Occipital lobe (tissue), 2 donors: ENCODE results near the gene EPSTI1. TPM values are rescaled to one million over a fixed set of nuclear protein-coding genes. Genes with fewer than 3 reads are reported as not detected.
"Not testable (repeated sequence)": the region's sequence is repeated elsewhere in the genome, so short reads cannot be mapped to it uniquely, and the experiment has no call there.

Experiments
- DNase-seq: peaks from one replicate; lab custom pipeline; 2025; lab: John Stamatoyannopoulos, UW
- total RNA-seq: library from RNA; depleted of rRNA; stranded (reverse); fragments of >200 nt; gene quantifications from one replicate; pipeline ENCODE4 v1.2.3, GENCODE V29; 2014

The EPSTI1 gene
- total RNA-seq, 1 donor from 2014 or later, result 3.4 TPM

GRCh38 chr13:42894765-42895243 lies 97.2 kb downstream of the EPSTI1 start:
- DNase-seq, result no peak

GRCh38 chr13:42893214-42893671 lies 98.8 kb downstream of the EPSTI1 start:
- DNase-seq, result no peak

DNA sequence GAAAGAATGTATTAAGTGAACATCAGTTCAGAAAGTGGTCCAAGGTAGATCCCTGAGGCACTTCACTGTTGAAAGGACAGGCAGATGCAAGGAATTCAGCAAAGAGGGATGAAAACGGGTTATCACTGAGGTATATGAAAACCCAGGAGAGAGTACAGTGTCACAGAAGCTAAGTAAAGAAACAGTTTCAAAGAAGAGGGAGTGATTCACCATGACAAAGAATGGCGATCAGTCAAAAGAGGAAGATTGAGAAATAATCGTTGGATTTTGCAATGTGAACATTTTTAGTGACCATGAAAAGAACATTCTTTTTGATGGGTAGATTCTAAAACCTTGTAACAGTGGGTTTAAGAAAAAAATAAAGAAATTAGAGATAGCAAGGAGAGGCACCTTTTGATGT lies 99.3 kb downstream of the EPSTI1 start:
- no peak for DNase-seq

DNA sequence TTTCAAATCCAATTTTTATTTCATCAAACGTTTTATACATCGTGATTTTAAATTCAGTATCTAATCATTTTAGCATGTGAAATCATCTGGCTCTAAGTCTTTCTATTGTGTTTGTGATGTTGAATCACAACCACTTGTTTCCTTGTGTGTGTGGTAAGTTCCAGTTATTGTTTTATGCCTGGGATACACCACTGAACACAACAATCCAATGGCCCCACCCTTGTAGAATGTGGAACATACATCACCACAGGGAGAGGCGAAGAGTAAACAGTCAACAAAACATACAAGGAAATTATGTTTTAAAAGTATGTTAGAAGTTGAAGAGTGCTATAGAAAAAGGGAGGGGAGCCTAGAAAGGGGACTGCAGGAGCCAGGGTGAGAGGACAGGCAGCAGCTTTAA lies 100.5 kb downstream of the EPSTI1 start:
- no peak for DNase-seq

DNA sequence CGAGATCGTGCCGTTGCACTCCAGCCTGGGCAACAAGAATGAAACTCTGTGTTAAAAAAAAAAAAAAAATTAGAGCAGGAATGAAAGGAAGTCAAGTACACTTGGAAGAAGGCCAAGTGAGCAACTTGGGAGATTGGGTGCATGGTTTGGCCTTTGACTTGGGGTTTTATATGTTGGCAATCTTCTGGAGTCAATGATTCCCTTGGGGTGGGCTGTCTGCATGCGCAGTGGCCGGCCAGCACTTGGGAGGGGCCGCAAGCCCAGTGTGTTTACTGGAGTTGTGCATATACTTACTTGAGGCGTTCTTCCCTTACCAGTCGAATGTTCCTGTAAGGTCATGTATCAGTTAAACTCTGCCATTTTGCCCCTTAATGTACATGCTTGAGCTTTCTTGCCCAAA lies 106.7 kb downstream of the EPSTI1 start:
- DNase-seq, result no peak

- no peak for DNase-seq
Observed at GRCh38 chr13:42883771-42884467, 108.1 kb downstream of the EPSTI1 start.

GRCh38 chr13:42883142-42883541 lies 108.9 kb downstream of the EPSTI1 start:
- no peak for DNase-seq

GRCh38 chr13:42880056-42880605 lies 111.9 kb downstream of the EPSTI1 start:
- DNase-seq, result no peak

DNA sequence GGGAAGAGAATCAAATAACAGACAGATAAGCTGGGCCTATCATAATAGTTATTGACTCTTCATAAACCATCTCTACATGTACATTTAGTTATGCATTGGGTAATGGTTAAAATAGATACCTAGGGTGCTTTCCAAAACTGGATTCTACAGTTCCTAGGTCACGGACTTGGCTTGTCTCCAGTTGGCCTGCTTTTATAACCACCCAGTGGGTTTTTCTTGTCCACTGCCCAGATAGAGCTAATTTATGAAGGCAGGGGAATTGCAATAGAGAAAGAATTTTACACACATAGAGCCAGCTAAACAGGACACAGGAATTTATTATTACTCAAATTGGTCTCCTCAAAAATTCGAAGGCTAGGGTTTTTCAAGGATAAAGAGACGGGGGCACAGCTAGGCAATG lies 113.3 kb downstream of the EPSTI1 start:
- DNase-seq, result no peak

GRCh38 chr13:42876887-42877545 lies 115.0 kb downstream of the EPSTI1 start:
- no peak for DNase-seq

- no peak for DNase-seq
Observed at GRCh38 chr13:42876270-42876714, 115.7 kb downstream of the EPSTI1 start.

DNA sequence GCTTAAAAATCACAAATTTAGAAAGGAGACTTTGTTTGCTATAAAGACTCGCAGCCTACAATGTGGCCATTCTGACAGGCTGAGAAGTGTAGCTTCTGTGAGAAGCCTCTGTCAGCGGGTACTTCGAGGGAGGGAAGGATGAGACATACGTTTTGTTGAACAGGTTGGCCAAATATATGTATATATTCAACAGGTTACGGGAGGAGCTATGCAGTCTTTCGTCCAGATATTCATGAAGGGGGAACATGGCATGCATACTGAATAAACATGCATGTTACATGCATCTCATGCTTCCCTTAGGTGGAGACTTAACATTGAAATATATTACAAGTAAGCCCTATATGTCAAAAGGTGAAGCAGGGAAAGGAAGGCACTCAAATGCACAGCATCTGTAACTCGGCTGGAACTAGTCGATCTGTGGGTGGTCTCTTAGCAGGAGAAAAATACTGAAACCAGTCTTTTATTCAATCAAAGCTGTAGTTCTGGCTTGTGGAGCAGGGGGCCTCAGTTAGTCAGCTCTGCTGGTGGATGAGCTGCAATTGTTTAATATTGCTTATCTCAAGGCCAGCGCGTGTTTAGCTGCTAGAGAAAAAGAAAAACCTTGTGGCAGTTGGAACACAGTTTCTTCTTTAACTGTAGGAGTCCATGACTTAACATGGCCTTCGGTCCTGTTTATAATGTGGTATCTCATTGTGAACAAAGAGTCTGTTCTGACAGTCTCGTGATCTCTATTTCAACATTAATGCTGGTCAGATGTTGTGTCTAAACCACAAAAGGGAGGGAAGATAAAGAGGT lies 116.4 kb downstream of the EPSTI1 start:
- no peak for DNase-seq

DNA sequence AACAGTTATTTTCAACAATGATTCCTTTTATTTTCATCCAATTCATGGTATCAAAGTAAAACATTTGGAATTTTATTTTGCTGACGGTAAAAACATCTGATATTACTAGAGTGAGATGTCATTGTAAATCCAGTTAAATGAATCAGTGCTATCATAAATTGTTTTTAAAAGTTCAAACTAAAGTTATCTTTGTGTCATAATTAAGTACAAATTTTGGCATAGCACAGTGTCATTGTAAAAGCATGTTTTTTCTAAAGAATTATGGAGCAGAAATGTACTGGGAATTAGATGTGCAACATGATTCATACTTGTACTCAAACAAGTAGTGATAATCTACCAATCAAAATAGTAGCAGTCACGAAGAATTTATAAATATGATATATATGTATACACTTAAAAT lies 117.8 kb downstream of the EPSTI1 start:
- no peak for DNase-seq

DNA sequence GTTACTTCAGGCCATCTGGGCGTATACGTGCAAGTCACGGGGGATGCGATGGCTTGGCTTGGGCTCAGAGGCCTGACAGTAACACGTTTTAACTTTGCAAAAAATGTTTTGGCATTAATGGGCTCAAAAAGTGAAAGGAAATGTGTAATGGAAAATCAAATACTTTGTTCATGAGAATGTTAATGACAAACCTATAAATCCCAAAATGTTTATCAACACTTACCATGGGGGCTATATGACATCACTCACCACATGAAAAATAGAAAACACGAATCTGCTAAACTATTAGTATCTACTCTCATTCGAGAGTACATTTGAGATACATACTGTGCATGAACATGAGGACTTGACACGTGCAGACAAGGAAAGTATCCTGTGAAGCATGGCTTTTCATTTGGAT lies 119.0 kb downstream of the EPSTI1 start:
- no peak for DNase-seq

DNA sequence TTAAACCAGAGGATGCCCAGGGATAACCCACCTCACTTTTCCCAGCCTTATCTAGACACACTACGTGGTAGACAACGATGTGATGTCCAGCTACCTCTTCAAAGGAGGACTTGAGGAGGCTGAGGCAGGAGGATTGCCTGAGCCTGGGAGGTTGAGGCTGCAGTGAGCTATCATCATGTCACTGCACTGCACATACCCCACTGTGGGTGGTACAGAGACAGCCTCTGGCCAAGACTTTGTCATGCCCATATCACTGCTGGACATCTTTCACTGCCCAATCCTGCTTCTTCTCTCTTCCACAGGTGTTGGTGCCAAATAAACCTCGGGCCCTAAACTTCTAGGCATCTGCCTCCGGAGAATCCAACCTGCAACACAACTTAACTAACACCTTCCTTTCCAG lies 124.8 kb downstream of the EPSTI1 start:
- DNase-seq, result no peak

DNA sequence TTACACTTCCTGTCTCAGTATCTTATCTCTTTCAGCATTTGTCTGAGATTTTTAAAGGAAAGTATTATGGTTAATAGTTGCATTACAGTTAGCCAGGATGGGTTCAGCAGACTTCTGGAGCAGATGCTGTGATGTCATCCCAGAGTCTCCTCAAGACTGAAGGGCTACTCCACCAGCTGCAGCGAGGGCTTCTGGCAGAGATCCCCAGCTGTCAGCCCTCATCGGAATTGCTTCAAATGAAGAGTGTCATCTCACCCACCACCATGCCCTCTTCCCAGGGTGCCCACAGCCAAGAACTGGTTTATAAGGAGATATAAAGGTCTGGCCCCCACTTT lies 126.3 kb downstream of the EPSTI1 start:
- DNase-seq, result no peak

- no peak for DNase-seq
Observed at GRCh38 chr13:42864952-42865767, 126.9 kb downstream of the EPSTI1 start.

GRCh38 chr13:42862370-42862769 lies 129.7 kb downstream of the EPSTI1 start:
- not testable (repeated sequence) for DNase-seq

- no peak for DNase-seq
Observed at GRCh38 chr13:42860485-42860884, 131.6 kb downstream of the EPSTI1 start.

DNA sequence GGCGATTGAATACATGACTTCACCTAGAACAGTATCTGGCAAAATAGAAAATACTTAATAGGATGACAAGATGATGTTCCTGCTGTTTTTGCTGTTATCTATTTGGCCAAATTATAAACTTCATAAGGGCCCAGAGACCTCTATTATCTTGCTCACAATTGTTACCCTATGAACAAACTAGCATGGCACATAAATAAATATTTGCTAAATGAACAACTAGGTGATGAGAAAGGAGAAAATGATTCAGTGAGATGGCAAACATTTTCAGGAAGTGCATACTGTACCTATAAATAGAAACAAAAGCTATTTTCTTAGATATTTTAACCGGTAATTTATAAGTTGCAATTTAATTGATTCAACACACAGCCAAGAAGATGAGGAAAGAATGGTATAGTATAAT lies 132.3 kb downstream of the EPSTI1 start:
- no peak for DNase-seq

DNA sequence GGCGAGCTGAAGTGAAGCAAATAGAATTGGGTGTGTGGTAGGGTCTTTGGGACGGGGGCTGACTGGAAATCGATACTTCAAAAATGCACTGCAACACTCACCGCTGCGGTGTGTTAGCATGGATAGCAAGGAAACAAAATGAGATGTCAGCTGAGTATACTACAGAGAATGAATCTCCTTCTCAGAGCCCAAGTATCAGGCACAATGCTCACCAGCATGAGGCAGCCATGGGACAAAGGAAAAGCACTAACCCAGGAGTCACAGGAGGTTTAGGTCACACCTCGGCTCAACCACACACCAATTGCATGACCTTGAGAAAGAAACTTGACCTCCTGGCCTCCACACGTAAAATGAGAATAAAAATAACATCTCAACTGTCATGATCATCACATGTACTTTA lies 136.6 kb downstream of the EPSTI1 start:
- DNase-seq, result no peak
